MM.1S (cell line): Measurements from ENCODE around the gene TAS2R13.

Experiments
- DNase-seq: peaks from one replicate; pipeline ENCODE4 v3.0.0-alpha.2; 2015
- H2AFZ ChIP-seq: fragments of 300-600 bp; sonication (generic); 2 replicates; pipeline ENCODE4 v1.6.0; 2016; ENCODE audit warnings: antibody characterized with exemption, low read length
- H3F3A ChIP-seq: fragments of 300-600 bp; sonication (generic); 2 replicates; pipeline ENCODE4 v1.6.1; 2016; ENCODE audit warnings: mild to moderate bottlenecking, antibody characterized with exemption, low read length, moderate library complexity, mixed read lengths; ENCODE audit not compliant: insufficient read depth
- H3K27ac ChIP-seq: fragments of 300-600 bp; sonication (generic); 2 replicates; pipeline ENCODE4 v1.5.1; 2016; ENCODE audit warnings: mild to moderate bottlenecking, low read length
- H3K27me3 ChIP-seq: fragments of 300-600 bp; sonication (generic); replicated peaks from 2 replicates; pipeline ENCODE4 v1.6.0; 2016; ENCODE audit warnings: low read length; ENCODE audit not compliant: insufficient read depth
- H3K36me3 ChIP-seq: fragments of 300-600 bp; sonication (generic); replicated peaks from 2 replicates; pipeline ENCODE4 v1.6.1; 2016; ENCODE audit warnings: mild to moderate bottlenecking, low read length, mixed read lengths; ENCODE audit not compliant: insufficient read depth
- H3K4me1 ChIP-seq: fragments of 300-600 bp; sonication (generic); 2 replicates; pipeline ENCODE4 v1.6.1; 2016; ENCODE audit warnings: low read length, mixed read lengths
- H3K4me2 ChIP-seq: fragments of 300-600 bp; sonication (generic); 2 replicates; pipeline ENCODE4 v1.6.0; 2016; ENCODE audit warnings: low read depth, low read length
- H3K4me3 ChIP-seq: fragments of 300-600 bp; sonication (generic); 2 replicates; pipeline ENCODE4 v1.5.1; 2016; ENCODE audit warnings: low read length, mixed read lengths
- H3K79me2 ChIP-seq: fragments of 300-600 bp; sonication (generic); 2 replicates; pipeline ENCODE4 v1.6.1; 2016; ENCODE audit warnings: mixed run types, low read length, mixed read lengths
- H3K9ac ChIP-seq: fragments of 300-600 bp; sonication (generic); 2 replicates; pipeline ENCODE4 v1.6.1; 2016; ENCODE audit warnings: low read length, mixed read lengths
- H3K9me2 ChIP-seq: fragments of 300-600 bp; sonication (generic); replicated peaks from 2 replicates; pipeline ENCODE4 v1.6.1; 2016; ENCODE audit warnings: mild to moderate bottlenecking, low read length, mixed read lengths; ENCODE audit not compliant: insufficient read depth
- H3K9me3 ChIP-seq: fragments of 300-600 bp; sonication (generic); replicated peaks from 2 replicates; pipeline ENCODE4 v1.6.1; 2016; ENCODE audit warnings: mild to moderate bottlenecking, low read length, mixed read lengths; ENCODE audit not compliant: insufficient read depth
- H4K20me1 ChIP-seq: fragments of 300-600 bp; sonication (generic); 2 replicates; pipeline ENCODE4 v1.6.1; 2016; ENCODE audit warnings: mild to moderate bottlenecking, low read length, moderate library complexity, mixed read lengths; ENCODE audit not compliant: insufficient read depth
- EZH2 ChIP-seq: fragments of 300-600 bp; sonication (generic); optimal IDR thresholded peaks from 2 replicates; pipeline ENCODE3; 2017; ENCODE audit warnings: low read depth, mild to moderate bottlenecking, antibody characterized with exemption, low read length, mixed read lengths
- EZH2phosphoT487 ChIP-seq: fragments of 300-600 bp; sonication (generic); IDR thresholded peaks from 2 replicates; pipeline ENCODE4 v1.6.1; 2018; ENCODE audit warnings: antibody characterized with exemption, low read length
- TF ChIP-seq, protein P1 (sequence below): fragments of 300-600 bp; sonication (generic); IDR thresholded peaks from 2 replicates; pipeline ENCODE4 v1.5.1; 2016; ENCODE audit warnings: antibody characterized with exemption, low read length, mixed read lengths

The TAS2R13 gene

DNA sequence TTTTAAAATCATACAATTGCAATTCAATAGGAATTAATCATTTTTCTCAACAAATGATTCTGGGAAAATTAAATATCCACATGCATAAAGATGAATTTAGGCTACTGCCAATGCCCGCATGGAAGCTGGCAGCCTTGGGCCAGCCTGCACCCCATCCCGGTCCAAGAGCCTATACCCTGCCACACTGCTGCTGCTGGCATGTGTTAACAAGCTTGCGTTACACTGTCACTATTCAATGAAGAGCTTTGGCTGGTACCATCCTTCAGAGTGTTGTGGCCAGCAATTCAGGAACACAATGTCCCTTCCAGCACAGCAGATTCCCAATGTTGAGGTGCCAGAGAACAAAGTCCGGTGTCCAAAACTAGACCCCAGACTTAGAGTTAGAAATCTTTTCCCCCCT, 43.3 kb upstream of the TAS2R13 start:
- H3K27ac ChIP-seq, result no peak overlapping the region
- H3K4me1 ChIP-seq, result no peaks in the 10 kb centered on the region
- H3K9ac ChIP-seq, result no peak overlapping the region

DNA sequence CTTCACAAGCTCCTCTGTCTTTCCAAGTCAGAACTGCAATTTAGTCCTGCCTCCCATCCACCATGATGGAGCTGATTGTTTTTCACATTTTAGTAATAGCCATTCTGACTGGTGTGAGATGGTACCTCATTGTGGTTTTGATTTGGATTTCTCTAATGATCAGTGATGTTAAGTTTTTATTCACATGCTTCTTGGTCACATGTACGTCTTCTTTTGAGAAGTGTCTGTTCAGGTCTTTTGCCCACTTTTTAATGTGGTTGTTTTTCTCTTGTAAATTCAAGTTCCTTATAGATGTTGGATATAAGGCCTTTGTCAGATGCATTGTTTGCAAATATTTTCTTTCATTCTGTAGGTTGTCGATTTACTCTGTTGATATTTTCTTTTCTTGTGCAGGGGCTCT, 33.8 kb upstream of the TAS2R13 start:
- no peaks in the 10 kb centered on the region for H3K9me3 ChIP-seq
- H3K9ac ChIP-seq, result no peak overlapping the region
- TF ChIP-seq EZH2, result no peak
- TF ChIP-seq, protein P1, sequence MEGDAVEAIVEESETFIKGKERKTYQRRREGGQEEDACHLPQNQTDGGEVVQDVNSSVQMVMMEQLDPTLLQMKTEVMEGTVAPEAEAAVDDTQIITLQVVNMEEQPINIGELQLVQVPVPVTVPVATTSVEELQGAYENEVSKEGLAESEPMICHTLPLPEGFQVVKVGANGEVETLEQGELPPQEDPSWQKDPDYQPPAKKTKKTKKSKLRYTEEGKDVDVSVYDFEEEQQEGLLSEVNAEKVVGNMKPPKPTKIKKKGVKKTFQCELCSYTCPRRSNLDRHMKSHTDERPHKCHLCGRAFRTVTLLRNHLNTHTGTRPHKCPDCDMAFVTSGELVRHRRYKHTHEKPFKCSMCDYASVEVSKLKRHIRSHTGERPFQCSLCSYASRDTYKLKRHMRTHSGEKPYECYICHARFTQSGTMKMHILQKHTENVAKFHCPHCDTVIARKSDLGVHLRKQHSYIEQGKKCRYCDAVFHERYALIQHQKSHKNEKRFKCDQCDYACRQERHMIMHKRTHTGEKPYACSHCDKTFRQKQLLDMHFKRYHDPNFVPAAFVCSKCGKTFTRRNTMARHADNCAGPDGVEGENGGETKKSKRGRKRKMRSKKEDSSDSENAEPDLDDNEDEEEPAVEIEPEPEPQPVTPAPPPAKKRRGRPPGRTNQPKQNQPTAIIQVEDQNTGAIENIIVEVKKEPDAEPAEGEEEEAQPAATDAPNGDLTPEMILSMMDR, result no peak
- no peak for TF ChIP-seq EZH2phosphoT487
- H3K27me3 ChIP-seq, result no peaks in the 10 kb centered on the region
- peak; percentile 11 for DNase-seq
- no peaks in the 10 kb centered on the region for H3K9me2 ChIP-seq
- peaks cover 7% of the 10 kb centered on the region; the same call in 1 of the 2 replicates for H3K4me1 ChIP-seq
- no peak overlapping the region for H2AFZ ChIP-seq
- no peaks in the 10 kb centered on the region for H3K36me3 ChIP-seq
- no peak overlapping the region for H3K27ac ChIP-seq
- H3K4me2 ChIP-seq, result no peak overlapping the region
- H3K79me2 ChIP-seq, result no peaks in the 10 kb centered on the region
- no peak overlapping the region for H3K4me3 ChIP-seq
- H3F3A ChIP-seq, result no peaks in the 10 kb centered on the region
- H4K20me1 ChIP-seq, result no peaks in the 10 kb centered on the region

More for the DNA sequence above, 43.3 kb upstream of the TAS2R13 start:
- H4K20me1 ChIP-seq, result no peaks in the 10 kb centered on the region
- H3K9me2 ChIP-seq, result no peaks in the 10 kb centered on the region
- H3F3A ChIP-seq, result no peaks in the 10 kb centered on the region
- H3K9me3 ChIP-seq, result no peaks in the 10 kb centered on the region
- H3K36me3 ChIP-seq, result no peaks in the 10 kb centered on the region
- H3K4me2 ChIP-seq, result no peak overlapping the region
- no peaks in the 10 kb centered on the region for H3K27me3 ChIP-seq
- peaks cover 10% of the 10 kb centered on the region for H3K79me2 ChIP-seq
- no peak overlapping the region for H2AFZ ChIP-seq
- no peak for DNase-seq
- H3K4me3 ChIP-seq, result no peak overlapping the region
- no peak for TF ChIP-seq EZH2
- TF ChIP-seq, protein P1, result no peak
- no peak for TF ChIP-seq EZH2phosphoT487

DNA sequence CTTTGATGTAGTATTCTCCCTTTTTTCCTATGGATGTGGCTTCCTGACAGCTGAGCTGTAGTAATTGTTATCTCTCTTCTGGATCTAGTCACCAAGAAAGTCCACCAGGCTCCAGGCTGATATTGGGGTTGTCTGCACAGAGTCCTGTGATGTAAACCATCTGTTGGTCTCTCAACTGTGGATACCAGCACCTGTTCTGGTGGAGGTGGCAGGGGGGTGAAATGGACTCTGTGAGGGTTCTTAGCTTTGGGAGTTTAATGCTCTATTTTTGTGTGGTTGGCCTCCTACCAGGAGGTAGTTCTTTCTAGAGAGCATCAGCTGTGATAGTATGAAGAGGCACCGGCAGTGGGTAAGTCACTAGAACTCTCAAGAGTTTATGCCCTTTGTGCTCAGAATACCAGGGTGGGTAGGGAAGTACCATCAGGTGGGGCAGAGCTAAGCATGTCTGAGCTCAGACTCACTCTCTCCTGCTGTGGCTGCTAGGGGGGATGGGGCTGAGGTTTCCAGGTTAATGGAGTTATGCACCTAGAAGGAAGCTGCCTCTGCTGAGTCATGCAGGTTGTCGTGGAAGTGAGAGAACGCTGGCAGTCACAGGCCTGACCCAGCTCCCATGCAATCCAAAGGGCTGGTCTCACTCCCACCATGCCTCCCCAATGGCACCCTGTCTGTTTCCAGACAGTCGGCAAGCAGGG, 32.7 kb upstream of the TAS2R13 start:
- H3K79me2 ChIP-seq, result no peaks in the 10 kb centered on the region
- no peak overlapping the region for H3K27ac ChIP-seq
- no peak overlapping the region for H3K4me2 ChIP-seq
- no peaks in the 10 kb centered on the region for H3K27me3 ChIP-seq
- H3K9ac ChIP-seq, result no peak overlapping the region
- DNase-seq, result peak; percentile 37
- H3K4me1 ChIP-seq, result peaks cover 7% of the 10 kb centered on the region; the same call in 1 of the 2 replicates
- H3K36me3 ChIP-seq, result no peaks in the 10 kb centered on the region
- no peaks in the 10 kb centered on the region for H4K20me1 ChIP-seq
- H2AFZ ChIP-seq, result no peak overlapping the region
- TF ChIP-seq, protein P1, result no peak
- TF ChIP-seq EZH2phosphoT487 (no peak), EZH2 (no peak)
- no peaks in the 10 kb centered on the region for H3F3A ChIP-seq
- H3K9me3 ChIP-seq, result no peaks in the 10 kb centered on the region
- H3K4me3 ChIP-seq, result no peak overlapping the region
- H3K9me2 ChIP-seq, result no peaks in the 10 kb centered on the region
